HG03457 (cell line): Measurements from ENCODE around the gene PPP6R3.
"Not testable (repeated sequence)": the region's sequence is repeated elsewhere in the genome, so short reads cannot be mapped to it uniquely, and the experiment has no call there.

Experiments
- ATAC-seq: cut with Tn5 transposase; IDR thresholded peaks from one replicate; pipeline ENCODE4 v1.9.1; 2021; ENCODE audit warnings: moderate number of reproducible peaks; ENCODE audit not compliant: unreplicated experiment

PPP6R3 gene

DNA sequence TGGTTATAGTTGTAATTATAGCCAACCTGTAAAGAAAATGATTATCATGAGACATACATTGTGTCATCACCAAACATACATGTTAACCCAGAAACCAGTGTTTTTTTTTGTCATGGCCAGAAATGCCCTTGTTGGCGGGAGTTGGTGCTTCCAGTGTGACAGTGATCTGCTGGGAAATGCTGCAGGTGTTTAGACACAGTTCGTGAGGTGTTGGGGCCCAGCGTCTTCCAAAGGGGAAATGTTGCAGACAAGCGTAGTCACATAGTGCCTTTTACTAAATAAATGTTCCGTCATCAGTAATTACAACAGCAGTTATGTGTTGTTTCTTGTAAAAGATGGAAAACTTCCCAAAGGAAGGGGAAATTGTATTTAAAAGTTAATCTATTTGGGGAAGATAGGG lies 131.2 kb downstream of the PPP6R3 start:
- ATAC-seq = no peak

DNA sequence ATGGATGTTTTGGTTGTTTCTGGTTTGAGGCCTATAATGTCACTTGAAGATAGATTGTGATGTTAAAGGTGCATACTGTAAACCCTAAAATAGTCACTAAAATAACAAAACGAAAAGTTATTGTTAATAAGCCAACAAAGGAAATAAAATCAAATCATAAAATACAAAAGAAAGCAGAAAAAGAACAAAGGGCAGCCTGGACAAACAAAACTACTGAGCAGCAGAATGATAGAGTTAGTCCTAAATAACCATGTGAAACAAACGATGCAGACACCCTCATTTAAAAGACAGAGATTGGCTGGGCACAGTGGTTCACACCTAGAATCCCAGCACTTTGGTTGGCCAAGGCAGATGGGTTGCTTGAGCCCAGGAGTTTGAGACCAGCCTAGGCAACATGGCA lies 132.9 kb downstream of the PPP6R3 start:
- no peak for ATAC-seq

DNA sequence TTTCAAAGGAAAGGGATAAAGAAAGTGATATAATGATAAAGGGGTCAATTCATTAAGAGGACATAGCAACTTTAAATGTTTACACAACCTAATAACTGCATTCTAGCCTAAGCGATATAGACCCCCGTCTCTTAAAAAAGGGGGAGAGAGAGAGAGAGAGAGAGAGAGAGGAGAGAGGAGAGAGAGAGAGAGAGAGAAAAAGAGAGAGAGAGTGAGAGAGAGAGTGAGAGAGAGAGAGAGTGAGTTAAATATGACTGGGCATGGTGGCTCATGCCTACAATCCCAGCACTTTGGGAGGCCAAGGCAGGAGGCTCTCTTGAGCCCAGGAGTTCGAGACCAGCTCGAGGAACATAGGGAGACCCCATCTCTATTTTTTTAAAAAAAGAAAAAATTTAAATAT lies 133.6 kb downstream of the PPP6R3 start:
- no peak for ATAC-seq

DNA sequence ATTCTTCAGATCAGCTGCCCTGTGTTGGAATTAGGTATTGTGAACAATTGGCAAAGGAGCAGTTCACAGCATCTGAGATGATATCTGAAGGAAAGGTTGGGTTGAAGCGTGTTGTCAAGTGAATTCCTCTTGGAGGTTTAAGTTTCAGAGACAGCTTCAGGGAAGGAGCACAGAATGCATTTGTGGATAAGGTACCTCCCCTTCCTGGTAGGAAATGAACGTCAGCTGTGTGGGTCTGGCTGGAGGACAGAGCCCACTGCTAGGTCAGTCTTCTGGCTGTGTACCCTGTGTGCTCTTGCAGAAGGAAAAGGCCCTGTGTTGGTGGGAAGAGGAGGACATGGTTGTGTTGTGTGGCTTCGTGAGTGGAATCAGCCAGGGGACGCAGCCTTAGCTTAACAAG lies 135.7 kb downstream of the PPP6R3 start:
- no peak for ATAC-seq

DNA sequence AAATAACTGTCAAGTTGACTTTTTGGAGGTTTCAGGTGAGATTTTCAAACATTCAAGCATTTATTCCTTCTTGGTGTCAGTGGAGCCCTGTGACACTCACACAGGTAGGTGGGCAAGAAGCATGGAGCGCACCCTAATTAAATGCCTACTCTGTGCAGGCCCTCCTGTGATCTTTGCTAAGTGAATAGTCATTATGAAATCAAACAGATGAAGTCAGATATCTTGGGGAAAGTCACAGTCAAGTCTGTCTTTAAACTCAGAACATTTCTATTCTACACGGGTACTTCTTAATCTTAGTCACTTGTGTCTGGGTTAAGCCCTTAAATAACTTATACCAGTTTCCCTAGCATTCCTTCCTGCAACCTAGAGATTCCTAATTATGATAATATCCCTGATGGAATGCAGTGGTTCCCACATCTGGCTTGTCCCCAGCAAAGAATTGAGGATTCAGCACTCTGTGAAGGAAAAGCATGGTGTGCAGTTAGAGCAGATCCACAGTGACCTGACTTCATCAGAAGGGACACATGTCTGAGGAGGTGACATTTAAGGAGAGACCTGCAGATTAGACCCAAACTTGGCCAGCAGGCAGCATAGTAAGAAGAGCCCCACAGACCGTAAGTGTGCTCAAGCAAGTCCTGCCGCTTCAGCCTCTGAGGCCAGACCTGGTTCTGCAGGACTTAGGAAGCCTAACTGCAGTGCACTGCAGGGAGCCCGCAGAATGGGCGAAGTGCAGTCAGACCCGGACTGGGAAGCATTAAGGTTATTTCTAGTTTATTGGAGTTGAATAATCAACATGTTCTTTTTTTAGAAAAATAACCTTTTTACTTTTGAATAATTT lies 138.5 kb downstream of the PPP6R3 start:
- ATAC-seq = no peak

DNA sequence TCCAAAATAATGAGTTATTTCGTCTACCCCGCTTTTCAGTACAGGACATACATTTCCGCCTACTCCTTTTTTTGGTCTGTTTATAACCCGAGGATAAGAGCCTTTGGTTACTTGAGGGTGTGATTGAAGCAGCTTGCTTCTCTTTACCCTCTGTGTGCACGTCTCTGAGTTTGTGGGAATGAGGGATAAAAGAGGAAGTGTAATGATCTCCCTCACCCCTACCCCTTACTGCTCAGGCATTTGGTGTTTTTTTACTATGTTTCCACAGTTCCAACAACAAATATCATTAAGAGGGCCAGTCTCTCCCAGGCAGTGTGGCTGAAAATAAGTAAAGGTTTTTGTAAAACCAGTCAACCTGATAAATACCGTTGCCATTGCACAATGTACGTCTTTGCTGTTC lies 140.6 kb downstream of the PPP6R3 start:
- no peak for ATAC-seq

DNA sequence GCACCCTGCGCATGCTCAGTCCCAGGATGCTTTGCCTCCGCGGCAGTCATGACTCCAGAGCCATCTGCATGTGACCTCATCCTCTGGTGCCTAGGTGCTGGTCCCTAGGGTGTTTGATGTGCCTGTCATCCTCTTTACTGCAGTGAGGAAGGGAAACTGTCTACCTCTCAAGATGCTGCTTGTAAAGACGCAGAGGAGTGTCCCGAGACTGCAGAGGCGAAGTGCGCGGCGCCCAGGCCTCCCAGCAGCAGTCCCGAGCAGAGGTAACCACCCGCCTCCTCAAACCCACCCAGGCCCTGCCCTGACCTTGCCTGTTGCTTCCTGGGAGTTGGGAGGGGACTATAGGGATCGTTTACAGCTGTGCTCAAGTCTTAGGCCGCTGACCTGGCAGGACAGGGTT lies 149.2 kb downstream of the PPP6R3 start:
- no peak for ATAC-seq

DNA sequence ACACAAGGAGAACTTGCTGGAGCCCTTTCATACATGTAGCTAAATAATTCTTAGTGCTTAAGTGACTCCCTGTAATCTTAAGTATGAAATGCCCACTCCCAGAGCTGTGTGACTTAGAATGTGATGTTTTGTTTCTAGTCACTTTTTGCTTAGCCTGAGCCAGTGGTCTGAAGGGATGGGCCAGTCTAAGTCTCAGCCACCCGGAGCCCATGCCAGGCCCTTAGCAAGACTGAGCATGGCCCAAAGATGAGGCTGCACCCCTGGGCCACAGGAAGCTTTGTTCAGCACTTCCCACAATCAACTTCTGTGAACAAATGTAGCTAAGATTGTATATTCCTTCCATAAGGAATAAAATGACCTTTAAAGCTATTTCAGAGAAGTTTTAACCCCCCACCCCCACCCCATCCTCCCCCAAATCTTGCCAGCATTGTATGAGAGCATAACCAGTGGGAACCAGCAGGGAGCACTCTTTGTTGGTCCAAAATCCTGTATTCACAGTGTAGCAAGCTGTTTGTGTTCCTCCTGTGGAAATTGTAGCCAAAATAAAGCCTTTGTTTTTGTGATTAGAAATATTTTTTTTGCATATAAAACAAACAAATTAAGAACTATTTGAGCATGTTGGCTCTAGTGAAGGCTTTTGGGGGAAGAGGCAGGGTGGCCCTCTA lies 150.0 kb downstream of the PPP6R3 start:
- ATAC-seq = no peak

DNA sequence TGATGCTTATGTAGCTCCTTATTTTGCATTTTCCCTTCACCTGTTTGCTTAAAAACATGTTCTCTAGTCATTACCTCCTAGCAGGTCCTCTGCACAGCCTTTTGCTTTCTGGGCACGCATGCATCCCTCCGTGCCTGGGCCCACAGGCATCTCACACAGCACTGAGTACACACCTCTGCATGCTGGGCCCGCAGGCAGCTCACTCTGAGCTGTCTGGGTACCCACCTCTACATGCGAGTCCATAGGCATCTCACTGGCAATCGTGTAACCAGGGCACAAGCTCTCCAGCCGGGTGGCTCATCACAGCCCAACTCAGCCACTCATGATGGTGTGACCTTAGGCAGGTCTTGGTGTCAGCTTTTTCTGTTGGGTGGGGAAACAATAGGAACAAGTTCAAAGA lies 155.1 kb downstream of the PPP6R3 start:
- no peak for ATAC-seq

DNA sequence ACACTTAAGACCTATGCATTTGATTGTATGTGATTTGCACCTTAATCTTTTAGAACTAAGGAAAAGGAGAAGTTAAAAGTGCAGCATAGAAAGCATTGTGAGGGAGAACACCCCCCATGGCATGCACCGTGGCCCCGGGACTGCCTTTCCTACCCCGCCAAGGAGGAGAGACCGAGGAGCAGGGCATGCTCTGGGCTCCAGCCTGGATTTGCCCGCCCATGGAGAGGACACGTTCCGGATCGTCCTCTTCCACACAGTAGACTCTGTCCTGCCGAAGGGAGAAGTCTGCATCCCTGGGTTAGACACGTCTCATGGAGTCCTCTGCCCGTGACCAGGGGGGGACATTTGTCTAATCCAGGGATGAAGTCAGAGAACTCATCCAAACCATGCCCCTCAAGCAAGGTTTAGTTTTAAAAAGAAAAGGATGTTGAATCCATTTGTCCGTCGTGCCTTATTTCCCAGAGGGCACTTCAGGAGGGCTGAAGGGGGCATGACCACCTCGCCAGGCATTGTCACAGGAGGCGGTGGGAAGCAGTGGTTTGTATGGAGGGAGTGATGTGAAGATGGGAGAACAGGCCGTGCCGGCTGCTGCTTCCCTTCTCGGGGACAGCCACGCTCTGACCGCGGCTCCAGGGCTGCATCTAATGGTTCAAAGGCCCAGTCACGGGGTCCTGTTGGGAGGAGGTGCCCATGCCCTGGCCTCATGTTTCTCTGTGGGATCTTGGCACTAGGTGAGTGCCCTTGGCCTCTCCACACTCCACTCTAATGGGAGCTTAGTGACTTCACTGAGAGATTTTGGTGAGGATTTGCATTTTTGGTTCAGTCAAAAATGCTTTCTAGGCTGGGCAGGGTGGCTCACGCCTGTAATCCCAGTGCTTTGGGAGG lies 157.6 kb downstream of the PPP6R3 start:
- no peak for ATAC-seq

DNA sequence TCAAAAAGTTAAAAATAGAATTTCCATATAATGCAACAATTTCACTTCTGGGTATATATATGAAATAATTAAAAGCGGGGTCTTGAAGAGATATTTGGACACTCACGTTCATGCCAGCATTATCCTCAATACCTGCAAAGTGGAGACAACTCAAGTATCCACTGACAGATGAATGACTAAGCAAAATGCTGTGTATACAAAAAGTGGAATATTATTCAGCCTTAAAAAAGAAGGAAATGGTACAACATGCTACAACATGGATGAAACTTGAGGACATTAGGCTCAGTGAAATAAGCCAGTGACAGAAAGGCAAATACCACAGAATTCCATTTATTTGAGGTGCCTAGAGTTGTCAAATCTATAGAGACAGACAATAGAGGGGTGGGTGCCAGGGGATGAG lies 161.3 kb downstream of the PPP6R3 start:
- no peak for ATAC-seq

DNA sequence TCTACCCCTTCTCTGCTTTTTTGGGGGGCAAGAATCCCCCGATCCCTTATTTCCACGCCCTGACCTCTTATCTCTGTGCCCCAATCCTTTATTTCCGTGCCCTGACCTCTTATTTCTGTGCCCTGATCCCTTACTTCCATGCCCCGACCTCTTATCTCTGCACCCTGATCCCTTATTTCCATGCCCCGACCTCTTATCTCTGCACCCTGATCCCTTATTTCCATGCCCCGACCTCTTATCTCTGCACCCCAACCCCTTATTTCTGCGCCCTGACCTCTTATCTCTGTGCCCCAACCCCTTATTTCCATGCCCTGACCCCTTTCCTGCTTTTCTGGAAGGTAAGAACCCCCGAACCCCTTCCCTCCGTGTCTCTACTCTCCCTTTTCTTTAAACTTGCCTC lies 163.2 kb downstream of the PPP6R3 start:
- not testable (repeated sequence) for ATAC-seq

DNA sequence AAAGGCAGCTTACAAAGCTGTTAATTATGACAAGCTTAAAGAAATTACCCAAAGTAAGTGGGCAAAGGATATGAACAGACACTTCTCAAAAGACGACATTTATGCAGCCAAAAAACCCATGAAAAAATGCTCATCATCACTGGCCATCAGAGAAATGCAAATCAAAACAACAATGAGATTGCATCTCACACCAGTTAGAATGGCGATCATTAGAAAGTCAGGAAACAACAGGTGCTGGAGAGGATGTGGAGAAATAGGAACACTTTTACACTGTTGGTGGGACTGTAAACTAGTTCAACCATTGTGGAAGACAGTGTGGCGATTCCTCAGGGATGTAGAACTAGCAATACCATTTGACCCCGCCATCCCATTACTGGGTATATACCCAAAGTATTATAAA lies 164.5 kb downstream of the PPP6R3 start:
- not testable (repeated sequence) for ATAC-seq

DNA sequence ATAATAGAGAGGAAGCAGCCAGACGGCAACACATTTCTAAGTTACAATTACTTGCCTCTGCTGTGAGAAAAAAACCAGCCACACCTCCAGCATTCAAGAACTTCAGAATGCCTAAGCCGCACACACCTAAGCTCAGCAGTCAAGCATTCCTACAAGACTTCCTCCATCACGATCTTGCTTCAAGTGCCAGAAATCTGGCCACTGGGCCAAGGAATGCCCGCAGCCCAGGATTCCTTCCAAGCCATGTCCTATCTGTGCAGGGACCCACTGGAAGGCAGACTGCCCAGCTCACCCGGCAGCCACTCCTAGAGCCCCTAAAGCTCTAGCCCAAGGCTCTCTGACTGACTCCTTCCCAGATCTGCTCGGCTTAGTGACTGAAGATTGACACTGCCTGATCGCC lies 165.7 kb downstream of the PPP6R3 start:
- not testable (repeated sequence) for ATAC-seq

DNA sequence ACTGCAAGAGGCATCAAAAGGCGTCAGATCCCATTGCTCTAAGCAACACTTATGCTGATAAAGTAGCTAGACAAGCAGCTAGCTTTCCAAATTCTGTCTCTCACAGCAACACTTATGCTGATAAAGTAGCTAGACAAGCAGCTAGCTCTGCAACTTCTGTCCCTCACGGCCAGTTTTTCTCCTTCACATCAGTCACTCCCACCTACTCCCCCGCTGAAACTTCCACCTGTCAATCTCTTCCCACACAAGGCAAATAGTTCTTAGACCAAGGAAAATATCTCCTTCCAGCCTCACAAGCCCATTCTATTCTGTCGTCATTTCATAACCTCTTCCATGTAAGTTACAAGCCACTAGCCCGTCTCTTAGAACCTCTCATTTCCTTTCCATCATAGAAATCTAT lies 168.3 kb downstream of the PPP6R3 start:
- ATAC-seq = not testable (repeated sequence)

DNA sequence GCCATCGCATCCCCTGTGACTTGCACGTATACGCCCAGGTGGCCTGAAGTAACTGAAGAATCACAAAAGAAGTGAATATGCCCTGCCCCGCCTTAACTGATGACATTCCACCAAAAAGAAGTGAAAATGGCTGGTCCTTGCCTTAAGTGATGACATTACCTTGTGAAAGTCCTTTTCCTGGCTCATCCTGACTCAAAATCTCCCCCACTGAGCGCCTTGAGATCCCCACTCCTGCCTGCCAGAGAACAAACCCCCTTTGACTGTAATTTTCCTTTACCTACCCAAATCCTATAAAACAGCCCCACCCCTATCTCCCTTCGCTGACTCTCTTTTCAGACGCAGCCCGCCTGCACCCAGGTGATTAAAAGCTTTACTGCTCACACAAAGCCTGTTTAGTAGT lies 171.8 kb downstream of the PPP6R3 start:
- ATAC-seq = not testable (repeated sequence)

DNA sequence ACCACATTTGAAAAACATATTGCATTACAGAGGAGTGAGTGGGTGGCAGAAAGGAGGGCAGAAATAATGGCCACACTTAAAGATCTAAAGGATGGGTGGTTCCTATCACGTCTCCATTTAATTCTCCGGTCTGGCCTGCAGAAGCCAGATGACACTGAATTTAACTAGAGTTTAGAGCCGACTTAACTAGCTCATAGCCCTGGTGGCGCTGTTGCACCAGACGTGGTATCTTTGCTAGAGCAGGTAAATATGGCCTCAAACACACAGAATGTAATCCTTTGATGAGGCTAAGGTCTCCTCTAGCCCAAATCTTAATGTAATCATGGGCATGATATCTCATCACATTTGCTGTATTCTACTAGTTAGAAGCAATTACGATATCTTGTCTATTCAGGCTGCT lies 172.2 kb downstream of the PPP6R3 start:
- no peak for ATAC-seq

DNA sequence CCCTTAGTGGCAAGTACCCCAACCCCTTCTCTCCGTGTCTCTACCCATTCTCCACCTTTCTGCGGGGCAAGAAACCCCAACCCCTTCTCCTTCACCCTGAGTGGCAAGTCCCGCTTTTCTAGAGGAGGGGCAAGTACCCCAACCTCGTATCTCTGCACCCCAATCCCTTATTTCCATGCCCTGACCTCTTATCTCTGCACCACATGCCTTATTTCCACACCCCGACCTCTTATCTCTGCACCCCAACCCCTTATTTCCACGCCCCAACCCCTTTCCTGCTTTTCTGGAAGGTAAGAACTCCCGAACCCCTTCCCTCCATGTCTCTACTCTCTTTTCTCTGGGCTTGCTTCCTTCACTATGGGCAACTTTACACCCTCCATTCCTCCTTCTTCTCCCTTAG lies 174.1 kb downstream of the PPP6R3 start:
- not testable (repeated sequence) for ATAC-seq

DNA sequence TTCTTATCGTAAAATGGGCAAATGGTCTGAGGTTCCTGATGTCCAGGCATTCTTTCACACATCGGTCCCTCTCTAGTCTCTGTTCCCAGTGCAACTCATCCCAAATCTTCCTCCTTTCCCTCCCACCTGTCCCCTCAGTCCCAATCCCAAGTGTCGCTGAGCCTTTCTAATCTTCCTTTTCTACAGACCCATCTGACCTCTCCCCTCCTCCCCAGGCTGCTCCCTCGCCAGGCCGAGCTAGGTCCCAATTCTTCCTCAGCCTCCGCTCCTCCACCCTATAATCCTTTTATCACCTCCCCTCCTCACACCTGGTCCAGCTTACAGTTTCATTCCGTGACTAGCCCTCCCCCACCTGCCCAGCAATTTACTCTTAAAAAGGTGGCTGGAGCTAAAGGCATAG lies 174.6 kb downstream of the PPP6R3 start:
- not testable (repeated sequence) for ATAC-seq

DNA sequence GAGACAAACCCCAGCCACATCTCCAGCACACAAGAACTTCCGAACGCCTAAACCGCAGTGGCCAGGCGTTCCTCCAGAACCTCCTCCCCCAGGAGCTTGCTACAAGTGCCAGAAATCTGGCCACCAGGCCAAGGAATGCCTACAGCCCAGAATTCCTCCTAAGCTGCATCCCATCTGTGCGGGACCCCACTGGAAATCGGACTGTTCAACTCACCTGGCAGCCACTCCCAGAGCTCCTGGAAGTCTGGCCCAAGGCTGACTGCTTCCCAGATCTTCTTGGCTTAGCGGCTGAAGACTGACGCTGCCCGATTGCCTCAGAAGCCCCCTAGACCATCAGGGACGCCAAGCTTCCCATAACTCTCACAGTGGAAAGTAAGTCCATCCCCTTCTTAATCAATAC lies 175.3 kb downstream of the PPP6R3 start:
- ATAC-seq = not testable (repeated sequence)

DNA sequence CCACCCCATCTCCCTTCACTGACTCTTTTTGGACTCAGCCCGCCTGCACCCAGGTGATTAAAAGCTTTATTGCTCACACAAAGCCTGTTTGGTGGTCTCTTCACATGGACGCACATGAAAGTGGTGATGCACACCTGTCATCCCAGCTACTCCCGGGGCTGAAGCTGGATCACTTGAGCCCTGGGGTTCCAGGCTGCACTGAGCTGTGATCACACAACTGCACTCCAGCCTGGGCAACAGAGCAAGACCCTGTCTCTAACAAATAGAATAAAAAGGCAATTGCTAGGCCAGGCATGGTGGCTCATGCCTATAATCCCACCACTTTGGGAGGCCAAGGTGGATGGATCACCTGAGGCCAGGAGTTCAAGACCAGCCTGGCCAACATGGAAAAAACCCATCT lies 178.8 kb downstream of the PPP6R3 start:
- ATAC-seq = not testable (repeated sequence)
